Activated CD4-positive, alpha-beta T cell treated with anti-CD3 and anti-CD28 coated beads, Interleukin-2, amount 50 U/mL, for 1 hour (primary cell): Measurements from ENCODE around the gene ZNF423.

Experiments
- DNase-seq: peaks from one replicate; pipeline ENCODE4 v3.0.0-alpha.2; 2020

ZNF423 gene

GRCh38 chr16:49637511-49637910 lies 218.4 kb downstream of the ZNF423 start:
- no peak for DNase-seq

GRCh38 chr16:49636608-49637007 lies 219.3 kb downstream of the ZNF423 start:
- no peak for DNase-seq

- DNase-seq = no peak
Observed at GRCh38 chr16:49635591-49636581, 220.0 kb downstream of the ZNF423 start.

- DNase-seq = no peak
Observed at GRCh38 chr16:49635009-49635350, 220.9 kb downstream of the ZNF423 start.

- DNase-seq = no peak
Observed at GRCh38 chr16:49634235-49635008, 221.5 kb downstream of the ZNF423 start.

GRCh38 chr16:49632795-49633184 lies 223.1 kb downstream of the ZNF423 start:
- no peak for DNase-seq

- DNase-seq = no peak
Observed at GRCh38 chr16:49632086-49632794, 223.7 kb downstream of the ZNF423 start.

GRCh38 chr16:49631187-49632041 lies 224.5 kb downstream of the ZNF423 start:
- no peak for DNase-seq

- no peak for DNase-seq
Observed at GRCh38 chr16:49630783-49631182, 225.1 kb downstream of the ZNF423 start.

GRCh38 chr16:49629851-49630250 lies 226.1 kb downstream of the ZNF423 start:
- DNase-seq = no peak

- no peak for DNase-seq
Observed at GRCh38 chr16:49628148-49628547, 227.8 kb downstream of the ZNF423 start.

- no peak for DNase-seq
Observed at GRCh38 chr16:49625311-49626065, 230.4 kb downstream of the ZNF423 start.

GRCh38 chr16:49623501-49624266 lies 232.2 kb downstream of the ZNF423 start:
- no peak for DNase-seq

GRCh38 chr16:49622421-49623402 lies 233.2 kb downstream of the ZNF423 start:
- no peak for DNase-seq

GRCh38 chr16:49622084-49622390 lies 233.9 kb downstream of the ZNF423 start:
- DNase-seq = no peak

- no peak for DNase-seq
Observed at GRCh38 chr16:49621241-49622083, 234.4 kb downstream of the ZNF423 start.

- no peak for DNase-seq
Observed at GRCh38 chr16:49620869-49621240, 235.1 kb downstream of the ZNF423 start.

- no peak for DNase-seq
Observed at GRCh38 chr16:49620158-49620868, 235.6 kb downstream of the ZNF423 start.
